ENCODE measurements around the gene CHST10. TPM values are rescaled to one million over a fixed set of nuclear protein-coding genes. Genes with fewer than 3 reads are reported as not detected.
"Not testable (repeated sequence)": the region's sequence is repeated elsewhere in the genome, so short reads cannot be mapped to it uniquely, and the experiment has no call there.

Gene CHST10
- total RNA-seq, 1 donor from 2014 or later, result 33.0 TPM

- Mint-ChIP-seq H3K27ac (ENCODE audit: unreplicated experiment) (no peak overlapping the region), H3K27me3 (ENCODE audit: low read depth) (no peaks in the 10 kb centered on the region), H3K9me3 (no peaks in the 10 kb centered on the region), H3K4me1 (peaks cover 5% of the 10 kb centered on the region), H3K36me3 (ENCODE audit: low read depth) (no peaks in the 10 kb centered on the region), H3K4me3 (no peak overlapping the region)
- DNase-seq (ENCODE audit: low read depth, low spot score), result no peak
- no peak for TF ChIP-seq CTCF (conservative IDR thresholded peaks at IDR 0.05)
Observed at GRCh38 chr2:100380681-100381080, 36.8 kb downstream of the CHST10 start.

DNA sequence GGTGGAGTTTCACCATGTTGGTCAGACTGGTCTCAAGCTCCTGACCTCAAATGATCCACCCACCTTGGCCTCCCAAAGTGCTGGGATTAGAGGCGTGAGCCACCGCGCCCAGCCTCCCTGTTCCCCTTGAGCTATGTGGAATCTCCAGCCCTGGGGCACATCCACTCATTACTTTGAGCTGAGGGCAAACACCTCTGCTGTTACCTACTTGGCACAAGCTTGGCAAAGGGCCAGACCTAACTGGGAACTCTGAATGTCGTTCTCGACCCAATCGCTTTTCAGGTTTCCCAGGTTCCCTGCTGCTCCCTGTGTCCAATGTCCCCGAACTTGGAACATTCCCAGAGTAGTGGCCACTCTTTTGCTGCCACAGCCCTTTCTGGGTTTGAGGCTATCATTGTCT is 40.6 kb downstream of the CHST10 start:
- Mint-ChIP-seq H3K9me3 (no peaks in the 10 kb centered on the region), H3K27me3 (ENCODE audit: low read depth) (no peaks in the 10 kb centered on the region), H3K4me3 (no peak overlapping the region), H3K4me1 (peaks cover 5% of the 10 kb centered on the region), H3K27ac (ENCODE audit: unreplicated experiment) (no peak overlapping the region), H3K36me3 (ENCODE audit: low read depth) (no peaks in the 10 kb centered on the region)
- no peak for TF ChIP-seq CTCF (conservative IDR thresholded peaks at IDR 0.05)
- no peak for DNase-seq (ENCODE audit: low read depth, low spot score)

- Mint-ChIP-seq H3K36me3 (ENCODE audit: low read depth) (peaks cover 4% of the 10 kb centered on the region), H3K4me1 (peaks cover 5% of the 10 kb centered on the region), H3K27me3 (ENCODE audit: low read depth) (peaks cover 3% of the 10 kb centered on the region), H3K4me3 (no peak overlapping the region), H3K27ac (ENCODE audit: unreplicated experiment) (no peak overlapping the region), H3K9me3 (peaks cover 21% of the 10 kb centered on the region)
- no peak for TF ChIP-seq CTCF (conservative IDR thresholded peaks at IDR 0.05)
- DNase-seq (ENCODE audit: low read depth, low spot score), result no peak
Observed at GRCh38 chr2:100367163-100367562, 50.3 kb downstream of the CHST10 start.

DNA sequence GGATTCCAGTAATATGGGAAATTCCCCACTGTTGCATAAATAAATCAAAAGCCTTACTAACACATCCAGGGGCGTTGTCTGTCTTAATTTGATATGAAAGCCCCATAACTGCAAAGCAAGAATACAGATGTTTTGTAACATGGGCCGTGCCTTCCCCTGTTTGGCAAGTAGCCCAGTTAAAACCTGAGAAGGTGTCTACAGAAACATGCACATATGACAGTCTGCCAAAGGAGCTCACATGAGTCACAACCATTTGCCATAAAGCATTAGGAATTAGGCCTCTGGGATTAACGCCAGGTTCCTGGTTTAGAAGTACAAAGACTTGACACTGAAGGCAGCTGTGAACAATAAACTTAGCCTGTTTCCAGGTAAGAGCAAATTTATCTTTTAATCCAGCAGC is 52.0 kb downstream of the CHST10 start:
- Mint-ChIP-seq H3K4me1 (peaks cover 5% of the 10 kb centered on the region), H3K27ac (ENCODE audit: unreplicated experiment) (no peak overlapping the region), H3K9me3 (peaks cover 19% of the 10 kb centered on the region), H3K36me3 (ENCODE audit: low read depth) (peaks cover 10% of the 10 kb centered on the region), H3K4me3 (no peak overlapping the region), H3K27me3 (ENCODE audit: low read depth) (peaks cover 3% of the 10 kb centered on the region)
- no peak for TF ChIP-seq CTCF (conservative IDR thresholded peaks at IDR 0.05)
- DNase-seq (ENCODE audit: low read depth, low spot score), result no peak

GRCh38 chr2:100362269-100362668 is 55.2 kb downstream of the CHST10 start:
- not testable (repeated sequence) for H3K9me3 Mint-ChIP-seq

DNA sequence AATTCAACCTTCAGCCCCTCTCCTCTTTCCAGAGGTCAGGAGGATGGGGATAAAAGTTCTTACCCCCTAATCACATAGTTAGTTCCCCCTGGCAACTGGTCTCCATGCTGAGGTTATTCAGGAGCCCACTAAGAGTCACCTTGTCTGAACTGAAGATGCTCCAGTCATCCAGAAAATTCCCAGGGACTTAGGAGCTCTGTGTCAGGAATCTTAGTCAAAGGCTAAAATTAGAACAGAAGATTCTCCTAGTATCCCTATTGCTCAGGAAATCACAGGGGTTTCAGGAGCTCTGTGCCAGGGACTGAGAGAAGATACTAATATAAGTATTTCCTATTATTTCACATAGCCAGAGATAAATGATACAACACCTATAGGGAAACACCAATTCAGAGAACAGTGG is 57.9 kb downstream of the CHST10 start:
- no peak for DNase-seq (ENCODE audit: low read depth, low spot score)
- no peak overlapping the region for H3K4me3 Mint-ChIP-seq
- H3K27ac Mint-ChIP-seq (ENCODE audit: unreplicated experiment), result no peak overlapping the region
- peaks cover 9% of the 10 kb centered on the region for H3K36me3 Mint-ChIP-seq (ENCODE audit: low read depth)
- H3K27me3 Mint-ChIP-seq (ENCODE audit: low read depth), result peaks cover 3% of the 10 kb centered on the region
- no peak for TF ChIP-seq CTCF (conservative IDR thresholded peaks at IDR 0.05)
- no peaks in the 10 kb centered on the region for H3K4me1 Mint-ChIP-seq
- H3K9me3 Mint-ChIP-seq, result peaks cover 7% of the 10 kb centered on the region

More at GRCh38 chr2:100362269-100362668, 55.2 kb downstream of the CHST10 start:
- not testable (repeated sequence) for H3K36me3 Mint-ChIP-seq (ENCODE audit: low read depth); H3K4me1 Mint-ChIP-seq; H3K27ac Mint-ChIP-seq (ENCODE audit: unreplicated experiment); H3K4me3 Mint-ChIP-seq; H3K27me3 Mint-ChIP-seq (ENCODE audit: low read depth); DNase-seq (ENCODE audit: low read depth, low spot score)

Measured in neural crest cell (in vitro differentiated cells).